CD4-positive, alpha-beta T cell treated with Interleukin-15 for 1 hour (primary cell): ENCODE measurements around the gene PPP1R3A.

Source experiments
- DNase-seq: peaks from one replicate; pipeline ENCODE4 v3.0.0-alpha.2; 2020

Gene PPP1R3A

GRCh38 chr7:113875224-113875623, 43.6 kb downstream of the PPP1R3A start:
- no peak for DNase-seq

GRCh38 chr7:113873554-113874151, 45.2 kb downstream of the PPP1R3A start:
- DNase-seq: no peak

GRCh38 chr7:113872981-113873380, 45.8 kb downstream of the PPP1R3A start:
- DNase-seq: no peak

GRCh38 chr7:113867325-113867724, 51.5 kb downstream of the PPP1R3A start:
- no peak for DNase-seq

- no peak for DNase-seq
Measured at GRCh38 chr7:113856010-113856409, 62.8 kb downstream of the PPP1R3A start.

- no peak for DNase-seq
Measured at GRCh38 chr7:113840954-113841353, 77.9 kb downstream of the PPP1R3A start.

GRCh38 chr7:113835367-113835766, 83.4 kb downstream of the PPP1R3A start:
- no peak for DNase-seq

GRCh38 chr7:113832196-113832745, 86.5 kb downstream of the PPP1R3A start:
- DNase-seq: no peak

- no peak for DNase-seq
Measured at GRCh38 chr7:113831556-113831955, 87.3 kb downstream of the PPP1R3A start.

- no peak for DNase-seq
Measured at GRCh38 chr7:113828581-113828980, 90.2 kb downstream of the PPP1R3A start.
